Measurements from ENCODE around the gene KCNQ1.

KCNQ1 gene

GRCh38 chr11:2484576-2485125 lies 39.8 kb downstream of the KCNQ1 start:
- H3K27ac ChIP-seq, result peak overlapping the region; percentile 90
- TF ChIP-seq CTCF (conservative IDR thresholded peaks at IDR 0.05), result no peak

GRCh38 chr11:2488004-2488403 lies 43.2 kb downstream of the KCNQ1 start:
- H3K27ac ChIP-seq, result no peak overlapping the region
- TF ChIP-seq CTCF (conservative IDR thresholded peaks at IDR 0.05), result no peak

GRCh38 chr11:2489083-2489482 lies 44.3 kb downstream of the KCNQ1 start:
- H3K27ac ChIP-seq, result no peak overlapping the region
- TF ChIP-seq CTCF (conservative IDR thresholded peaks at IDR 0.05), result no peak

GRCh38 chr11:2497951-2498350 lies 53.1 kb downstream of the KCNQ1 start:
- peak overlapping the region; percentile 38; the same call in 1 of the 2 replicates for H3K27ac ChIP-seq

GRCh38 chr11:2498750-2499149 lies 53.9 kb downstream of the KCNQ1 start:
- no peak for TF ChIP-seq CTCF (conservative IDR thresholded peaks at IDR 0.05)
- H3K27ac ChIP-seq, result no peak overlapping the region

GRCh38 chr11:2507212-2507901 lies 62.5 kb downstream of the KCNQ1 start:
- no peak overlapping the region for H3K27ac ChIP-seq
- no peak for TF ChIP-seq CTCF (conservative IDR thresholded peaks at IDR 0.05)

GRCh38 chr11:2507945-2508749 lies 63.3 kb downstream of the KCNQ1 start:
- no peak overlapping the region for H3K27ac ChIP-seq
- no peak for TF ChIP-seq CTCF (conservative IDR thresholded peaks at IDR 0.05)

Measured in VCaP (cell line).